Subcutaneous abdominal adipose tissue (tissue), 5 donors: ENCODE data around the gene GRM7.

Experiments used
- H3K27ac ChIP-seq: one replicate; pipeline ENCODE4 v1.7.0; 2013; ENCODE audit warnings: low read depth, mild to moderate bottlenecking, inconsistent platforms, low read length, moderate library complexity
- H3K27me3 ChIP-seq, 5 donors: one replicate each; pipeline ENCODE4 v1.7.0; 2013; ENCODE audit warnings: low read length in 5 of 5, inconsistent platforms in 1 of 5; ENCODE audit not compliant: control insufficient read depth in 5 of 5, insufficient read depth in 4 of 5
- H3K36me3 ChIP-seq, 5 donors: one replicate each; pipeline ENCODE4 v1.7.0; 2013; ENCODE audit warnings: low read length in 5 of 5; ENCODE audit not compliant: control insufficient read depth in 5 of 5, insufficient read depth in 5 of 5
- H3K4me1 ChIP-seq, 5 donors: one replicate each; pipeline ENCODE4 v1.7.0; 2013; ENCODE audit warnings: low read length in 5 of 5, mild to moderate bottlenecking in 3 of 5, moderate library complexity in 1 of 5; ENCODE audit not compliant: control insufficient read depth in 5 of 5, insufficient read depth in 5 of 5
- H3K4me3 ChIP-seq, 5 donors: one replicate each; pipeline ENCODE4 v1.7.0; 2013; ENCODE audit warnings: low read length in 5 of 5, low read depth in 1 of 5
- H3K9ac ChIP-seq, 5 donors: one replicate each; pipeline ENCODE4 v1.7.0; 2013; ENCODE audit warnings: low read length in 5 of 5, mild to moderate bottlenecking in 4 of 5, moderate library complexity in 3 of 5
- H3K9me3 ChIP-seq, 5 donors: one replicate each; pipeline ENCODE4 v1.7.0; 2013; ENCODE audit warnings: low read length in 5 of 5; ENCODE audit not compliant: control insufficient read depth in 5 of 5
- donor health status: healthy.
- donor health status: healthy.
- donor health status: healthy.
- donor health status: healthy.
- donor health status: healthy.

The GRM7 gene

GRCh38 chr3:6860954-6861624, at the start of gene GRM7:
GRM7 (plus strand) TSS chr3:6861115.
- Histone ChIP-seq H3K9ac (no peak within 1 kb of the TSS), H3K36me3 (no peaks in the 10 kb centered on the region), H3K27me3 (peaks cover 12 to 30% (median 27%) of the 10 kb centered on the region in 5 donors), H3K4me1 (peaks cover 0 to 22% (median 12%) of the 10 kb centered on the region in 5 donors), H3K27ac (no peak within 1 kb of the TSS), H3K9me3 (no peaks in the 10 kb centered on the region), H3K4me3 (peak within 1 kb of the TSS; percentile 33 to 52 (median 40))

- Histone ChIP-seq H3K4me1 (no peaks in the 10 kb centered on the region), H3K27ac (no peak overlapping the region), H3K9ac (no peak overlapping the region), H3K9me3 (no peaks in the 10 kb centered on the region), H3K27me3 (no peaks in the 10 kb centered on the region), H3K4me3 (no peak overlapping the region), H3K36me3 (no peaks in the 10 kb centered on the region)
Measured at GRCh38 chr3:6821411-6821810, 39.5 kb upstream of the GRM7 start.

- H3K4me3 ChIP-seq = no peak overlapping the region
- no peaks in the 10 kb centered on the region for H3K4me1 ChIP-seq
- H3K9me3 ChIP-seq = no peaks in the 10 kb centered on the region
- no peaks in the 10 kb centered on the region for H3K36me3 ChIP-seq
- H3K27ac ChIP-seq = no peak overlapping the region
- H3K9ac ChIP-seq = no peak overlapping the region
- H3K27me3 ChIP-seq = no peaks in the 10 kb centered on the region
Measured at GRCh38 chr3:6825524-6825923, 35.4 kb upstream of the GRM7 start.

GRCh38 chr3:6827453-6827852, 33.5 kb upstream of the GRM7 start:
- no peak overlapping the region for H3K27ac ChIP-seq
- no peak overlapping the region for H3K9ac ChIP-seq
- no peaks in the 10 kb centered on the region for H3K27me3 ChIP-seq
- H3K4me1 ChIP-seq = no peaks in the 10 kb centered on the region
- H3K4me3 ChIP-seq = no peak overlapping the region
- no peaks in the 10 kb centered on the region for H3K9me3 ChIP-seq
- H3K36me3 ChIP-seq = no peaks in the 10 kb centered on the region

- Histone ChIP-seq H3K4me1 (no peaks in the 10 kb centered on the region), H3K9ac (no peak overlapping the region), H3K27ac (no peak overlapping the region), H3K4me3 (no peak overlapping the region), H3K9me3 (peaks cover 0 to 3% (median 0%) of the 10 kb centered on the region in 5 donors), H3K36me3 (no peaks in the 10 kb centered on the region), H3K27me3 (no peaks in the 10 kb centered on the region)
Measured at GRCh38 chr3:6844723-6845122, 16.2 kb upstream of the GRM7 start.

GRCh38 chr3:6854184-6854583, 6.7 kb upstream of the GRM7 start:
- Histone ChIP-seq H3K27ac (no peak overlapping the region), H3K4me3 (no peak overlapping the region), H3K9ac (no peak overlapping the region), H3K9me3 (no peaks in the 10 kb centered on the region), H3K4me1 (no peaks in the 10 kb centered on the region), H3K27me3 (peaks cover 0 to 3% (median 0%) of the 10 kb centered on the region in 5 donors), H3K36me3 (no peaks in the 10 kb centered on the region)

- Histone ChIP-seq H3K27me3 (peaks cover 7 to 21% (median 15%) of the 10 kb centered on the region in 5 donors), H3K9me3 (no peaks in the 10 kb centered on the region), H3K9ac (no peak overlapping the region), H3K4me3 (no peak overlapping the region), H3K27ac (no peak overlapping the region), H3K36me3 (no peaks in the 10 kb centered on the region), H3K4me1 (peaks cover 0 to 20% (median 12%) of the 10 kb centered on the region in 5 donors)
Measured at GRCh38 chr3:6857510-6857909, 3.4 kb upstream of the GRM7 start.

- peak overlapping the region in 4 of 5 donors; percentile 27 to 52 (median 36) for H3K4me3 ChIP-seq
- H3K4me1 ChIP-seq = peaks cover 0 to 22% (median 12%) of the 10 kb centered on the region in 5 donors
- H3K27ac ChIP-seq = no peak overlapping the region
- no peak overlapping the region for H3K9ac ChIP-seq
- no peaks in the 10 kb centered on the region for H3K36me3 ChIP-seq
- peaks cover 12 to 30% (median 27%) of the 10 kb centered on the region in 5 donors for H3K27me3 ChIP-seq
- H3K9me3 ChIP-seq = no peaks in the 10 kb centered on the region
Measured at GRCh38 chr3:6860149-6860953, 564 bp upstream of the GRM7 start.

- H3K36me3 ChIP-seq = no peaks in the 10 kb centered on the region
- peaks cover 0 to 22% (median 12%) of the 10 kb centered on the region in 5 donors for H3K4me1 ChIP-seq
- no peak overlapping the region for H3K9ac ChIP-seq
- H3K27me3 ChIP-seq = peaks cover 12 to 30% (median 27%) of the 10 kb centered on the region in 5 donors
- H3K9me3 ChIP-seq = no peaks in the 10 kb centered on the region
- peak overlapping the region; percentile 1 to 52 (median 40) for H3K4me3 ChIP-seq
- H3K27ac ChIP-seq = no peak overlapping the region
Measured at GRCh38 chr3:6861625-6862000, 698 bp downstream of the GRM7 start.
